ENCODE results near the gene STK35.

DNA sequence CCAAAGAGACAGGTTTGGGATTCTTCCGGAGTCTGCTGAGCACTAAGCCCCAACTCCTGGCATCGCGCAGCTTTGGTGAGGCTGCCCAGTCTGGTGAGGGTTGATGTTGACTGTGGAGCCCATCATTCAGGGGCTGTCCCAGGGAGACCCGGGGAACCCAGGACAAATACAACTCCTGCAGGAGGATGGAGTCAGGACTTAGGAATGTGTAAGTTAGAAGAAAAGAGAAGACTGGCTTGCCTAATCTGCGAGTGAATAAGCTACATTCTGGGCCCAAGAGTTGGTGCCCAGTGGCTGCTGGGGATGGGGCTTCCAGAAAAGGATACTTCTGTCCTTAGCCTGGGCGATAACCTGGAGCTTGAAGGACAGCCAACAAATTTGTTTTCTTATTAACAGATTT lies 47.9 kb downstream of the STK35 start:
- no peak for TF ChIP-seq L3MBTL2 (conservative IDR thresholded peaks at IDR 0.05)
- TF ChIP-seq, protein P1, sequence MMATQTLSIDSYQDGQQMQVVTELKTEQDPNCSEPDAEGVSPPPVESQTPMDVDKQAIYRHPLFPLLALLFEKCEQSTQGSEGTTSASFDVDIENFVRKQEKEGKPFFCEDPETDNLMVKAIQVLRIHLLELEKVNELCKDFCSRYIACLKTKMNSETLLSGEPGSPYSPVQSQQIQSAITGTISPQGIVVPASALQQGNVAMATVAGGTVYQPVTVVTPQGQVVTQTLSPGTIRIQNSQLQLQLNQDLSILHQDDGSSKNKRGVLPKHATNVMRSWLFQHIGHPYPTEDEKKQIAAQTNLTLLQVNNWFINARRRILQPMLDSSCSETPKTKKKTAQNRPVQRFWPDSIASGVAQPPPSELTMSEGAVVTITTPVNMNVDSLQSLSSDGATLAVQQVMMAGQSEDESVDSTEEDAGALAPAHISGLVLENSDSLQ (IDR thresholded peaks at IDR 0.05): no peak
- TF ChIP-seq ELF4 (IDR thresholded peaks at IDR 0.05): no peak
- no peak for TF ChIP-seq SP1 (IDR thresholded peaks at IDR 0.05)
- TF ChIP-seq FOXM1 (IDR thresholded peaks at IDR 0.05; ENCODE audit: borderline replicate concordance): no peak
- TF ChIP-seq SUZ12 (IDR thresholded peaks at IDR 0.05): no peak
- no peak for TF ChIP-seq ARNT (IDR thresholded peaks at IDR 0.05)
- no peak for TF ChIP-seq HDGF (IDR thresholded peaks at IDR 0.05; ENCODE audit: borderline replicate concordance)
- TF ChIP-seq ZNF384 (IDR thresholded peaks at IDR 0.05): no peak
- no peak for TF ChIP-seq BHLHE40 (IDR thresholded peaks at IDR 0.05; ENCODE audit: borderline replicate concordance)
- TF ChIP-seq LEF1 (IDR thresholded peaks at IDR 0.05; ENCODE audit: borderline replicate concordance): no peak
- TF ChIP-seq CTBP1 (IDR thresholded peaks at IDR 0.05; ENCODE audit: borderline replicate concordance): no peak
- TF ChIP-seq NFRKB (IDR thresholded peaks at IDR 0.05): no peak

Data from HEK293T (cell line).